OCI-LY3 (cell line): Measurements from ENCODE around the gene ZNF710.

Experiments
- EZH2phosphoT487 ChIP-seq: fragments of 200-600 bp; shearing (Covaris generic); IDR thresholded peaks from 2 replicates; pipeline ENCODE4 v1.6.1; 2018; ENCODE audit warnings: antibody characterized with exemption, mixed run types, low read depth
- TF ChIP-seq, protein P1 (sequence below): fragments of 200-600, 300-600 bp; sonication (generic); IDR thresholded peaks from 2 replicates; pipeline ENCODE4 v1.5.1; 2014; ENCODE audit warnings: antibody characterized with exemption, low read length, low read depth

GRCh38 chr15:90054618-90055097 lies 53.5 kb downstream of the ZNF710 start:
- TF ChIP-seq, protein P1, sequence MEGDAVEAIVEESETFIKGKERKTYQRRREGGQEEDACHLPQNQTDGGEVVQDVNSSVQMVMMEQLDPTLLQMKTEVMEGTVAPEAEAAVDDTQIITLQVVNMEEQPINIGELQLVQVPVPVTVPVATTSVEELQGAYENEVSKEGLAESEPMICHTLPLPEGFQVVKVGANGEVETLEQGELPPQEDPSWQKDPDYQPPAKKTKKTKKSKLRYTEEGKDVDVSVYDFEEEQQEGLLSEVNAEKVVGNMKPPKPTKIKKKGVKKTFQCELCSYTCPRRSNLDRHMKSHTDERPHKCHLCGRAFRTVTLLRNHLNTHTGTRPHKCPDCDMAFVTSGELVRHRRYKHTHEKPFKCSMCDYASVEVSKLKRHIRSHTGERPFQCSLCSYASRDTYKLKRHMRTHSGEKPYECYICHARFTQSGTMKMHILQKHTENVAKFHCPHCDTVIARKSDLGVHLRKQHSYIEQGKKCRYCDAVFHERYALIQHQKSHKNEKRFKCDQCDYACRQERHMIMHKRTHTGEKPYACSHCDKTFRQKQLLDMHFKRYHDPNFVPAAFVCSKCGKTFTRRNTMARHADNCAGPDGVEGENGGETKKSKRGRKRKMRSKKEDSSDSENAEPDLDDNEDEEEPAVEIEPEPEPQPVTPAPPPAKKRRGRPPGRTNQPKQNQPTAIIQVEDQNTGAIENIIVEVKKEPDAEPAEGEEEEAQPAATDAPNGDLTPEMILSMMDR, result no peak
- TF ChIP-seq EZH2phosphoT487, result no peak
